HepG2 (cell line): Measurements from ENCODE around the gene POC1B. TPM values are rescaled to one million over a fixed set of nuclear protein-coding genes. Genes with fewer than 3 reads are reported as not detected.

Experiments
- BCL6 ChIP-seq: IDR thresholded peaks from 2 replicates; pipeline ENCODE4 v1.6.1; 2016; ENCODE audit warnings: missing genetic modification reagents, missing compliant biosample characterization
- FOSL2 ChIP-seq: sonication (generic); formaldehyde crosslinking; IDR thresholded peaks from 2 replicates; pipeline ENCODE4 v1.4.0; 2020; ENCODE audit warnings: missing genetic modification reagents
- FOXO1 ChIP-seq: sonication (generic); formaldehyde crosslinking; IDR thresholded peaks from 2 replicates; pipeline ENCODE4 v1.4.0; 2020; ENCODE audit warnings: missing genetic modification reagents
- KDM1A ChIP-seq: IDR thresholded peaks from 2 replicates; pipeline ENCODE4 v1.6.1; 2016; ENCODE audit warnings: missing compliant biosample characterization
- MIER2 ChIP-seq: IDR thresholded peaks from 2 replicates; pipeline ENCODE4 v1.6.1; 2016; ENCODE audit warnings: missing biosample characterization, missing genetic modification reagents
- MLLT10 ChIP-seq: sonication (generic); formaldehyde crosslinking; IDR thresholded peaks from 2 replicates; pipeline ENCODE4 v1.4.0; 2020; ENCODE audit warnings: missing genetic modification reagents
- PITX1 ChIP-seq: sonication (generic); formaldehyde crosslinking; IDR thresholded peaks from 2 replicates; pipeline ENCODE4 v1.5.1; 2020; ENCODE audit warnings: mild to moderate bottlenecking, missing genetic modification reagents
- POLR2G ChIP-seq: fragments of 200-400 bp; formaldehyde crosslinking; IDR thresholded peaks from 2 replicates; pipeline ENCODE4 v1.6.1; 2018; ENCODE audit warnings: mild to moderate bottlenecking, low read depth, low read length, moderate library complexity
- PPARG ChIP-seq: conservative IDR thresholded peaks from 2 replicates; pipeline ENCODE4 v1.6.1; 2016; ENCODE audit warnings: missing biosample characterization, missing genetic modification reagents
- SALL1 ChIP-seq: sonication (generic); formaldehyde crosslinking; IDR thresholded peaks from 2 replicates; pipeline ENCODE4 v1.8.0; 2022; ENCODE audit warnings: mild to moderate bottlenecking, missing genetic modification reagents
- TBX3 ChIP-seq: fragments of 450-650 bp; IDR thresholded peaks from 2 replicates; pipeline ENCODE4 v1.6.1; 2017; ENCODE audit warnings: antibody characterized with exemption, mild to moderate bottlenecking, inconsistent platforms, borderline replicate concordance
- ZBTB20 ChIP-seq: sonication (generic); formaldehyde crosslinking; IDR thresholded peaks from 2 replicates; pipeline ENCODE4 v1.8.1; 2023; ENCODE audit warnings: missing genetic modification reagents, low read depth, mild to moderate bottlenecking, borderline replicate concordance
- ZMAT3 ChIP-seq: sonication (generic); formaldehyde crosslinking; conservative IDR thresholded peaks from 2 replicates; pipeline ENCODE4 v1.7.0; 2021; ENCODE audit warnings: missing genetic modification reagents
- ZMYM3 ChIP-seq: sonication (generic); formaldehyde crosslinking; IDR thresholded peaks from 2 replicates; pipeline ENCODE4 v1.5.1; 2020; ENCODE audit warnings: mild to moderate bottlenecking, missing genetic modification reagents
- ZNF232 ChIP-seq: sonication (generic); formaldehyde crosslinking; IDR thresholded peaks from 2 replicates; pipeline ENCODE4 v1.4.0; 2020; ENCODE audit warnings: missing genetic modification reagents, borderline replicate concordance
- ZNF292 ChIP-seq: sonication (generic); formaldehyde crosslinking; IDR thresholded peaks from 2 replicates; pipeline ENCODE4 v1.8.1; 2022; ENCODE audit warnings: mild to moderate bottlenecking, low read depth, missing genetic modification reagents, borderline replicate concordance
- ZNF326 ChIP-seq: sonication (generic); formaldehyde crosslinking; IDR thresholded peaks from 2 replicates; pipeline ENCODE4 v1.4.0; 2020; ENCODE audit warnings: missing genetic modification reagents, borderline replicate concordance
- ZNF331 ChIP-seq: sonication (generic); formaldehyde crosslinking; IDR thresholded peaks from 2 replicates; pipeline ENCODE4 v1.4.0; 2020; ENCODE audit warnings: missing genetic modification reagents
- ZSCAN20 ChIP-seq: sonication (generic); formaldehyde crosslinking; IDR thresholded peaks from 2 replicates; pipeline ENCODE4 v1.4.0; 2020; ENCODE audit warnings: missing genetic modification reagents, mild to moderate bottlenecking, borderline replicate concordance
- polyA plus RNA-seq, 8 experiments: library from polyadenylated mRNA; depleted of rRNA in 3 of 8; stranded (reverse) in 7 of 8; unstranded in 1 of 8; fragments of >200 nt; fragmentation: Illumina TruSeq in 4 of 8; extraction: Trizol in 4 of 8; gene quantifications; 2 replicates each; pipeline versions ENCODE4 v1.2.1 to v1.2.3, GENCODE V29; 2011 to 2016; ENCODE audit warnings: low read depth in 4 of 8, missing spikeins in 1 of 8, mixed read lengths in 1 of 8; ENCODE audit not compliant: insufficient read depth in 1 of 8
- total RNA-seq, 5 experiments: library from RNA; depleted of rRNA; stranded (reverse); fragments of >200 nt; fragmentation: Illumina TruSeq; extraction: Trizol; gene quantifications; 2 replicates each; pipeline ENCODE4 v1.2.3, GENCODE V29; 2016; ENCODE audit warnings: low read depth in 1 of 5
- TF ChIP-seq, protein P1 (sequence below): sonication (generic); formaldehyde crosslinking; conservative IDR thresholded peaks from 2 replicates; pipeline ENCODE4 v1.5.0; 2020; ENCODE audit warnings: missing genetic modification reagents
- TF ChIP-seq, protein P2 (sequence below): sonication (generic); formaldehyde crosslinking; IDR thresholded peaks from 2 replicates; pipeline ENCODE4 v1.5.1; 2020; ENCODE audit warnings: mild to moderate bottlenecking, missing genetic modification reagents, borderline replicate concordance
- TF ChIP-seq, protein P3 (sequence below): sonication (generic); formaldehyde crosslinking; IDR thresholded peaks from 2 replicates; pipeline ENCODE4 v1.4.0; 2020; ENCODE audit warnings: mild to moderate bottlenecking, missing genetic modification reagents

POC1B gene
- total and polyA plus RNA-seq, 2 of the 13 experiments (the other 11 are each of a cell fraction or from before 2014, with no cell fraction given) = 9.3 to 11.0 TPM

- TF ChIP-seq KDM1A (peak; percentile 30; the same call in 1 of the 2 replicates), POLR2G (peak; percentile 49), ZMAT3 (CRISPR knock-in tag) (0 out of 2 replicates have a peak, but pooled peaks have one; percentile 46), TBX3 (peak; percentile 52; the same call in 1 of the 2 replicates), SALL1 (CRISPR knock-in tag) (peak; percentile 96), FOXO1 (CRISPR knock-in tag) (peak; percentile 97), MLLT10 (CRISPR knock-in tag) (no peak), PPARG (peak; percentile 95), ZNF331 (CRISPR knock-in tag) (peak; percentile 73), ZNF292 (CRISPR knock-in tag) (peak; percentile 94; the same call in 1 of the 2 replicates), ZBTB20 (CRISPR knock-in tag) (peak; percentile 81; the same call in 1 of the 2 replicates), FOSL2 (peak; percentile 97), PITX1 (CRISPR knock-in tag) (peak; percentile 83), ZMYM3 (CRISPR knock-in tag) (peak; percentile 65; the same call in 1 of the 2 replicates), ZNF232 (CRISPR knock-in tag) (peak; percentile 84; the same call in 1 of the 2 replicates), MIER2 (CRISPR knock-in tag) (0 out of 2 replicates have a peak, but pooled peaks have one; percentile 34), ZSCAN20 (CRISPR knock-in tag) (0 out of 2 replicates have a peak, but pooled peaks have one; percentile 38), BCL6 (peak; percentile 82), ZNF326 (CRISPR knock-in tag) (no peak)
- TF ChIP-seq, protein P1, sequence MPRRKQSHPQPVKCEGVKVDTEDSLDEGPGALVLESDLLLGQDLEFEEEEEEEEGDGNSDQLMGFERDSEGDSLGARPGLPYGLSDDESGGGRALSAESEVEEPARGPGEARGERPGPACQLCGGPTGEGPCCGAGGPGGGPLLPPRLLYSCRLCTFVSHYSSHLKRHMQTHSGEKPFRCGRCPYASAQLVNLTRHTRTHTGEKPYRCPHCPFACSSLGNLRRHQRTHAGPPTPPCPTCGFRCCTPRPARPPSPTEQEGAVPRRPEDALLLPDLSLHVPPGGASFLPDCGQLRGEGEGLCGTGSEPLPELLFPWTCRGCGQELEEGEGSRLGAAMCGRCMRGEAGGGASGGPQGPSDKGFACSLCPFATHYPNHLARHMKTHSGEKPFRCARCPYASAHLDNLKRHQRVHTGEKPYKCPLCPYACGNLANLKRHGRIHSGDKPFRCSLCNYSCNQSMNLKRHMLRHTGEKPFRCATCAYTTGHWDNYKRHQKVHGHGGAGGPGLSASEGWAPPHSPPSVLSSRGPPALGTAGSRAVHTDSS (CRISPR knock-in tag) = no peak
- TF ChIP-seq, protein P2, sequence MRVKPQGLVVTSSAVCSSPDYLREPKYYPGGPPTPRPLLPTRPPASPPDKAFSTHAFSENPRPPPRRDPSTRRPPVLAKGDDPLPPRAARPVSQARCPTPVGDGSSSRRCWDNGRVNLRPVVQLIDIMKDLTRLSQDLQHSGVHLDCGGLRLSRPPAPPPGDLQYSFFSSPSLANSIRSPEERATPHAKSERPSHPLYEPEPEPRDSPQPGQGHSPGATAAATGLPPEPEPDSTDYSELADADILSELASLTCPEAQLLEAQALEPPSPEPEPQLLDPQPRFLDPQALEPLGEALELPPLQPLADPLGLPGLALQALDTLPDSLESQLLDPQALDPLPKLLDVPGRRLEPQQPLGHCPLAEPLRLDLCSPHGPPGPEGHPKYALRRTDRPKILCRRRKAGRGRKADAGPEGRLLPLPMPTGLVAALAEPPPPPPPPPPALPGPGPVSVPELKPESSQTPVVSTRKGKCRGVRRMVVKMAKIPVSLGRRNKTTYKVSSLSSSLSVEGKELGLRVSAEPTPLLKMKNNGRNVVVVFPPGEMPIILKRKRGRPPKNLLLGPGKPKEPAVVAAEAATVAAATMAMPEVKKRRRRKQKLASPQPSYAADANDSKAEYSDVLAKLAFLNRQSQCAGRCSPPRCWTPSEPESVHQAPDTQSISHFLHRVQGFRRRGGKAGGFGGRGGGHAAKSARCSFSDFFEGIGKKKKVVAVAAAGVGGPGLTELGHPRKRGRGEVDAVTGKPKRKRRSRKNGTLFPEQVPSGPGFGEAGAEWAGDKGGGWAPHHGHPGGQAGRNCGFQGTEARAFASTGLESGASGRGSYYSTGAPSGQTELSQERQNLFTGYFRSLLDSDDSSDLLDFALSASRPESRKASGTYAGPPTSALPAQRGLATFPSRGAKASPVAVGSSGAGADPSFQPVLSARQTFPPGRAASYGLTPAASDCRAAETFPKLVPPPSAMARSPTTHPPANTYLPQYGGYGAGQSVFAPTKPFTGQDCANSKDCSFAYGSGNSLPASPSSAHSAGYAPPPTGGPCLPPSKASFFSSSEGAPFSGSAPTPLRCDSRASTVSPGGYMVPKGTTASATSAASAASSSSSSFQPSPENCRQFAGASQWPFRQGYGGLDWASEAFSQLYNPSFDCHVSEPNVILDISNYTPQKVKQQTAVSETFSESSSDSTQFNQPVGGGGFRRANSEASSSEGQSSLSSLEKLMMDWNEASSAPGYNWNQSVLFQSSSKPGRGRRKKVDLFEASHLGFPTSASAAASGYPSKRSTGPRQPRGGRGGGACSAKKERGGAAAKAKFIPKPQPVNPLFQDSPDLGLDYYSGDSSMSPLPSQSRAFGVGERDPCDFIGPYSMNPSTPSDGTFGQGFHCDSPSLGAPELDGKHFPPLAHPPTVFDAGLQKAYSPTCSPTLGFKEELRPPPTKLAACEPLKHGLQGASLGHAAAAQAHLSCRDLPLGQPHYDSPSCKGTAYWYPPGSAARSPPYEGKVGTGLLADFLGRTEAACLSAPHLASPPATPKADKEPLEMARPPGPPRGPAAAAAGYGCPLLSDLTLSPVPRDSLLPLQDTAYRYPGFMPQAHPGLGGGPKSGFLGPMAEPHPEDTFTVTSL = peak; percentile 74; the same call in 1 of the 2 replicates
- TF ChIP-seq, protein P3, sequence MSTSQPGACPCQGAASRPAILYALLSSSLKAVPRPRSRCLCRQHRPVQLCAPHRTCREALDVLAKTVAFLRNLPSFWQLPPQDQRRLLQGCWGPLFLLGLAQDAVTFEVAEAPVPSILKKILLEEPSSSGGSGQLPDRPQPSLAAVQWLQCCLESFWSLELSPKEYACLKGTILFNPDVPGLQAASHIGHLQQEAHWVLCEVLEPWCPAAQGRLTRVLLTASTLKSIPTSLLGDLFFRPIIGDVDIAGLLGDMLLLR (CRISPR knock-in tag) = no peak
Observed at GRCh38 chr12:89390802-89391673, 134.8 kb downstream of the POC1B start (continued).
